HG02678 (cell line): Measurements from ENCODE around the gene CHMP4B.

Experiments
- ATAC-seq: cut with Tn5 transposase; IDR thresholded peaks from one replicate; pipeline ENCODE4 v1.9.1; 2021; ENCODE audit warnings: mild to moderate bottlenecking, moderate library complexity; ENCODE audit not compliant: unreplicated experiment

CHMP4B gene

GRCh38 chr20:33890557-33890956 lies 79.4 kb downstream of the CHMP4B start:
- no peak for ATAC-seq

GRCh38 chr20:33893314-33893713 lies 82.2 kb downstream of the CHMP4B start:
- no peak for ATAC-seq

GRCh38 chr20:33894798-33895197 lies 83.7 kb downstream of the CHMP4B start:
- ATAC-seq, result no peak

GRCh38 chr20:33896509-33896908 lies 85.4 kb downstream of the CHMP4B start:
- ATAC-seq, result no peak

GRCh38 chr20:33897313-33897912 lies 86.3 kb downstream of the CHMP4B start:
- ATAC-seq, result no peak

- no peak for ATAC-seq
Measured at GRCh38 chr20:33899106-33899505, 88.0 kb downstream of the CHMP4B start.

- no peak for ATAC-seq
Measured at GRCh38 chr20:33900521-33901131, 89.5 kb downstream of the CHMP4B start.

GRCh38 chr20:33901132-33901523 lies 90.0 kb downstream of the CHMP4B start:
- no peak for ATAC-seq

GRCh38 chr20:33902011-33902410 lies 90.9 kb downstream of the CHMP4B start:
- ATAC-seq, result no peak
